Activated CD4-positive, alpha-beta memory T cell treated with anti-CD3 and anti-CD28 coated beads, Interleukin-2, amount 10 ng/mL, durations not matched to agents 7 days and 5 days (primary cell): ENCODE results near the gene PAXIP1. TPM values are rescaled to one million over a fixed set of nuclear protein-coding genes. Genes with fewer than 3 reads are reported as not detected.
"Not testable (repeated sequence)": the region's sequence is repeated elsewhere in the genome, so short reads cannot be mapped to it uniquely, and the experiment has no call there.

Experiments
- CTCF ChIA-PET: fragments of 350-600 bp; sonication (Branson Sonifier 250); formaldehyde crosslinking; loops from one replicate; lab custom pipeline; 2021; ENCODE audit warnings: antibody characterized with exemption, inconsistent platforms; lab: Charles Lee
- POLR2A ChIA-PET: fragments of 350-600 bp; sonication (Branson Sonifier 250); formaldehyde crosslinking; loops from one replicate; lab custom pipeline; 2021; ENCODE audit warnings: antibody characterized with exemption; lab: Charles Lee
- DNase-seq: peaks from one replicate; pipeline ENCODE4 v3.0.0-alpha.2; 2020
- H3K27ac Mint-ChIP-seq: one replicate; pipeline ENCODE4 v1.8.0; 2021; ENCODE audit warnings: mild to moderate bottlenecking, mixed read lengths
- H3K27me3 Mint-ChIP-seq: one replicate; pipeline ENCODE4 v1.8.0; 2021; ENCODE audit warnings: mixed read lengths
- H3K36me3 Mint-ChIP-seq: one replicate; pipeline ENCODE4 v1.8.0; 2021; ENCODE audit warnings: low read depth, mixed read lengths
- H3K4me1 Mint-ChIP-seq: one replicate; pipeline ENCODE4 v1.8.0; 2021; ENCODE audit warnings: mixed read lengths
- H3K4me3 Mint-ChIP-seq: one replicate; pipeline ENCODE4 v1.8.0; 2021; ENCODE audit warnings: mild to moderate bottlenecking, mixed read lengths
- H3K9me3 Mint-ChIP-seq: one replicate; pipeline ENCODE4 v1.8.0; 2021; ENCODE audit warnings: mixed read lengths
- total RNA-seq, 2 experiments: library from RNA; stranded (reverse); gene quantifications; one replicate each; pipeline ENCODE4 v1.2.3, GENCODE V29; 2021

The PAXIP1 gene
- total RNA-seq, result 10 to 100 TPM; 24.0 to 24.2 TPM

- H3K27ac Mint-ChIP-seq, result peak within 1 kb of the TSS; percentile 78
- DNase-seq, result no peak
- ChIA-PET CTCF (interaction anchor here (0.6 to 1.3 kb wide), 4 partner anchors 9 to 342 kb away, joined by 3 to 5 read pairs (median 4); no protein-coding TSS in a partner anchor), POLR2A (interaction anchor here (0.7 to 2.9 kb wide), 12 partner anchors 9 to 641 kb away, joined by 3 to 40 read pairs (median 4); partner anchors contain the start of genes INSIG1 and RBM33)
- peak within 1 kb of the TSS; percentile 90 for H3K4me3 Mint-ChIP-seq
- H3K4me1 Mint-ChIP-seq, result peaks cover 10% of the 10 kb centered on the region
- no peaks in the 10 kb centered on the region for H3K27me3 Mint-ChIP-seq
- no peaks in the 10 kb centered on the region for H3K9me3 Mint-ChIP-seq
- peaks cover 15% of the 10 kb centered on the region for H3K36me3 Mint-ChIP-seq
These were observed at the start of gene PAXIP1 for GRCh38 chr7:155003092-155003375. PAXIP1 (minus strand) TSS chr7:155003124; CDS start chr7:155002929, 195 bp downstream.

- Mint-ChIP-seq H3K36me3 (no peaks in the 10 kb centered on the region), H3K4me3 (no peak overlapping the region), H3K4me1 (no peaks in the 10 kb centered on the region), H3K27me3 (no peaks in the 10 kb centered on the region), H3K9me3 (no peaks in the 10 kb centered on the region), H3K27ac (no peak overlapping the region)
- ChIA-PET POLR2A (no interaction called here), CTCF (no interaction called here)
- no peak for DNase-seq
These were observed 48.4 kb upstream of the PAXIP1 start for GRCh38 chr7:155051355-155051754.

GRCh38 chr7:155048006-155048405, 45.1 kb upstream of the PAXIP1 start:
- Mint-ChIP-seq H3K27ac (no peak overlapping the region), H3K27me3 (peaks cover 8% of the 10 kb centered on the region), H3K4me1 (no peaks in the 10 kb centered on the region), H3K9me3 (no peaks in the 10 kb centered on the region), H3K4me3 (no peak overlapping the region), H3K36me3 (no peaks in the 10 kb centered on the region)
- CTCF ChIA-PET, result no interaction called here
- DNase-seq, result no peak
- POLR2A ChIA-PET, result no interaction called here

GRCh38 chr7:155043756-155044155, 40.8 kb upstream of the PAXIP1 start:
- POLR2A ChIA-PET, result no interaction called here
- Mint-ChIP-seq H3K9me3 (no peaks in the 10 kb centered on the region), H3K27me3 (peaks cover 25% of the 10 kb centered on the region), H3K4me3 (no peak overlapping the region), H3K36me3 (no peaks in the 10 kb centered on the region), H3K4me1 (no peaks in the 10 kb centered on the region), H3K27ac (no peak overlapping the region)
- no peak for DNase-seq
- CTCF ChIA-PET, result no interaction called here

GRCh38 chr7:155038335-155038734, 35.4 kb upstream of the PAXIP1 start:
- DNase-seq, result no peak
- no peaks in the 10 kb centered on the region for H3K9me3 Mint-ChIP-seq
- ChIA-PET POLR2A (no interaction called here), CTCF (no interaction called here)
- H3K36me3 Mint-ChIP-seq, result no peaks in the 10 kb centered on the region
- peaks cover 19% of the 10 kb centered on the region for H3K27me3 Mint-ChIP-seq
- H3K4me1 Mint-ChIP-seq, result no peaks in the 10 kb centered on the region
- no peak overlapping the region for H3K4me3 Mint-ChIP-seq
- no peak overlapping the region for H3K27ac Mint-ChIP-seq

- H3K4me3 Mint-ChIP-seq, CTCF ChIA-PET, DNase-seq, H3K27ac Mint-ChIP-seq, H3K36me3 Mint-ChIP-seq, POLR2A ChIA-PET, H3K4me1 Mint-ChIP-seq, H3K9me3 Mint-ChIP-seq: not testable (repeated sequence)
- H3K27me3 Mint-ChIP-seq, result peaks cover 18% of the 10 kb centered on the region
These were observed 31.6 kb upstream of the PAXIP1 start for GRCh38 chr7:155034495-155034894.

GRCh38 chr7:155032978-155033377, 30.1 kb upstream of the PAXIP1 start:
- POLR2A ChIA-PET, result interaction anchor here (0.8 kb wide), 1 partner anchor 31 kb away, joined by 3 read pairs; no protein-coding TSS in a partner anchor
- no peak for DNase-seq
- no peak overlapping the region for H3K4me3 Mint-ChIP-seq
- CTCF ChIA-PET, result no interaction called here
- no peaks in the 10 kb centered on the region for H3K36me3 Mint-ChIP-seq
- no peaks in the 10 kb centered on the region for H3K9me3 Mint-ChIP-seq
- peaks cover 2% of the 10 kb centered on the region for H3K4me1 Mint-ChIP-seq
- H3K27me3 Mint-ChIP-seq, result peaks cover 21% of the 10 kb centered on the region
- H3K27ac Mint-ChIP-seq, result no peak overlapping the region

GRCh38 chr7:155027879-155028278, 25.0 kb upstream of the PAXIP1 start:
- no peak overlapping the region for H3K4me3 Mint-ChIP-seq
- peaks cover 18% of the 10 kb centered on the region for H3K27me3 Mint-ChIP-seq
- peaks cover 9% of the 10 kb centered on the region for H3K4me1 Mint-ChIP-seq
- POLR2A ChIA-PET, result no interaction called here
- DNase-seq, result no peak
- H3K9me3 Mint-ChIP-seq, result peaks cover 3% of the 10 kb centered on the region
- H3K36me3 Mint-ChIP-seq, result no peaks in the 10 kb centered on the region
- CTCF ChIA-PET, result interaction anchor here (0.6 kb wide), 1 partner anchor 317 kb away, joined by 3 read pairs; no protein-coding TSS in a partner anchor
- H3K27ac Mint-ChIP-seq, result no peak overlapping the region

GRCh38 chr7:155021699-155022145, 18.8 kb upstream of the PAXIP1 start:
- no peaks in the 10 kb centered on the region for H3K9me3 Mint-ChIP-seq
- POLR2A ChIA-PET, result no interaction called here
- H3K4me3 Mint-ChIP-seq, result no peak overlapping the region
- DNase-seq, result no peak
- H3K36me3 Mint-ChIP-seq, result no peaks in the 10 kb centered on the region
- H3K27me3 Mint-ChIP-seq, result peaks cover 8% of the 10 kb centered on the region
- no peak overlapping the region for H3K27ac Mint-ChIP-seq
- CTCF ChIA-PET, result interaction anchor here (1.1 to 1.4 kb wide), 2 partner anchors 12 to 108 kb away, joined by 4 read pairs; no protein-coding TSS in a partner anchor
- no peaks in the 10 kb centered on the region for H3K4me1 Mint-ChIP-seq

GRCh38 chr7:155020996-155021395, 18.1 kb upstream of the PAXIP1 start:
- Mint-ChIP-seq H3K27ac (no peak overlapping the region), H3K4me1 (no peaks in the 10 kb centered on the region), H3K9me3 (no peaks in the 10 kb centered on the region), H3K4me3 (no peak overlapping the region), H3K36me3 (no peaks in the 10 kb centered on the region), H3K27me3 (peaks cover 8% of the 10 kb centered on the region)
- CTCF ChIA-PET, result interaction anchor here (1.1 to 1.4 kb wide), 2 partner anchors 11 to 107 kb away, joined by 4 read pairs; no protein-coding TSS in a partner anchor
- DNase-seq, result no peak
- POLR2A ChIA-PET, result no interaction called here

GRCh38 chr7:155017834-155018233, 14.9 kb upstream of the PAXIP1 start:
- POLR2A ChIA-PET, result no interaction called here
- no peak overlapping the region for H3K27ac Mint-ChIP-seq
- CTCF ChIA-PET, result no interaction called here
- DNase-seq, result no peak
- H3K4me1 Mint-ChIP-seq, result no peaks in the 10 kb centered on the region
- H3K27me3 Mint-ChIP-seq, result peaks cover 6% of the 10 kb centered on the region
- no peak overlapping the region for H3K4me3 Mint-ChIP-seq
- no peaks in the 10 kb centered on the region for H3K36me3 Mint-ChIP-seq
- no peaks in the 10 kb centered on the region for H3K9me3 Mint-ChIP-seq

GRCh38 chr7:155011086-155011485, 8.2 kb upstream of the PAXIP1 start:
- Mint-ChIP-seq H3K4me3 (no peak overlapping the region), H3K4me1 (no peaks in the 10 kb centered on the region), H3K9me3 (no peaks in the 10 kb centered on the region), H3K36me3 (peaks cover 6% of the 10 kb centered on the region), H3K27ac (no peak overlapping the region), H3K27me3 (no peaks in the 10 kb centered on the region)
- ChIA-PET POLR2A (interaction anchor here (1.8 kb wide), 1 partner anchor 8 kb away, joined by 5 read pairs; the partner anchor contains the start of gene PAXIP1), CTCF (interaction anchor here (1.0 to 3.2 kb wide), 2 partner anchors 13 to 20 kb away, joined by 3 to 18 read pairs; no protein-coding TSS in a partner anchor)
- no peak for DNase-seq

- Mint-ChIP-seq H3K4me1 (peaks cover 3% of the 10 kb centered on the region), H3K36me3 (peaks cover 8% of the 10 kb centered on the region), H3K27ac (no peak overlapping the region), H3K4me3 (no peak overlapping the region), H3K9me3 (no peaks in the 10 kb centered on the region), H3K27me3 (no peaks in the 10 kb centered on the region)
- ChIA-PET CTCF (interaction anchor here (1.0 to 3.2 kb wide), 6 partner anchors 11 to 335 kb away, joined by 3 to 18 read pairs (median 4); partner anchors contain the start of gene INSIG1), POLR2A (no interaction called here)
- DNase-seq, result peak; percentile 36
These were observed 6.7 kb upstream of the PAXIP1 start for GRCh38 chr7:155009570-155010157.
